ENCODE data around the gene ARHGAP1. TPM values are rescaled to one million over a fixed set of nuclear protein-coding genes. Genes with fewer than 3 reads are reported as not detected.
A peak's percentile ranks its signal among the peaks of the same experiment; 100 is the strongest.

ARHGAP1 gene
- total RNA-seq, 1 donor from 2014 or later, result 65.2 TPM

DNA sequence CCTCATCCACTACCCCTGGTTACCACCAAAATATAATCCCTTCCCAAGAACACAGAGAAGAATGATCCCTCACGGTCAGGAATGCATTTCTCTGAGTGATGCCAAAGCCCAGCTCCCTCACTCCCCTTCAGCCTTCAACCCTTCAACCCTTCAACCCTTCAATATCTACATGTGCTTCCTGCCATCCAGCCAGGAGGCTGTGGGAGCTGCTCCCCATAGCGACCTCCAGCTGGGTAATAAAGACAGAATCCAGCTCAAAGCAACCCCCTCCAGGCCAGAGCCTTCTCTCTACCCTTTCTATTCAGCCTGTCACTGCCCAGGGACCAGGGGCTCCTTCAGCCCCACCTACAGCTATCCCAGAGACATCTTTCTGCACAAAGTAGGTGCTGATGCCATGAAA is 2.7 kb downstream of the ARHGAP1 start:
- intact Hi-C loops (cut with micrococcal nuclease), result no loop called here
- ATAC-seq (no peak), DNase-seq (no peak)

DNA sequence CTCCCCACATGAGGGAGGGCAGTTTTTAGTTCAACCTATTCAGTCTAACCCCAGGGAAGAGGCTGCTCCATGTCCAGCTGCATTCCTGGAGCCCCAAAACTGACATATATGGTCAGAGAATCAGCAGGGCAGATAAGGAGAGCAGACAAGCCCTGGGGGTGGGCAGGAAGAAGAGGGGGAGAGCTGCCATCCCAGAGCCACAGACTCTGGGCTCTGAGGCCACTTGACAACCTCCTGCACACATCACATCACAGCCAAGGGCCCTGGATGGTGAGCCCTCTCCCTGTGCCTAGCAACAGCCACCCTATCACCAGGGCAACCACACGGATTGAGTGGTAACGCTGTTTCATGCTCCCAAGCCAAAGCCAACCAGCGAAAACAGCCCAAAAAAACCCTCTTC is 3.1 kb downstream of the ARHGAP1 start:
- DNase-seq, result no peak
- intact Hi-C loops (cut with micrococcal nuclease), result no loop called here
- peak; percentile 31 for ATAC-seq

- intact Hi-C loops (cut with micrococcal nuclease), result no loop called here
- ATAC-seq, result peak; percentile 68
Measured at GRCh38 chr11:46696212-46696558, 4.2 kb downstream of the ARHGAP1 start.

DNA sequence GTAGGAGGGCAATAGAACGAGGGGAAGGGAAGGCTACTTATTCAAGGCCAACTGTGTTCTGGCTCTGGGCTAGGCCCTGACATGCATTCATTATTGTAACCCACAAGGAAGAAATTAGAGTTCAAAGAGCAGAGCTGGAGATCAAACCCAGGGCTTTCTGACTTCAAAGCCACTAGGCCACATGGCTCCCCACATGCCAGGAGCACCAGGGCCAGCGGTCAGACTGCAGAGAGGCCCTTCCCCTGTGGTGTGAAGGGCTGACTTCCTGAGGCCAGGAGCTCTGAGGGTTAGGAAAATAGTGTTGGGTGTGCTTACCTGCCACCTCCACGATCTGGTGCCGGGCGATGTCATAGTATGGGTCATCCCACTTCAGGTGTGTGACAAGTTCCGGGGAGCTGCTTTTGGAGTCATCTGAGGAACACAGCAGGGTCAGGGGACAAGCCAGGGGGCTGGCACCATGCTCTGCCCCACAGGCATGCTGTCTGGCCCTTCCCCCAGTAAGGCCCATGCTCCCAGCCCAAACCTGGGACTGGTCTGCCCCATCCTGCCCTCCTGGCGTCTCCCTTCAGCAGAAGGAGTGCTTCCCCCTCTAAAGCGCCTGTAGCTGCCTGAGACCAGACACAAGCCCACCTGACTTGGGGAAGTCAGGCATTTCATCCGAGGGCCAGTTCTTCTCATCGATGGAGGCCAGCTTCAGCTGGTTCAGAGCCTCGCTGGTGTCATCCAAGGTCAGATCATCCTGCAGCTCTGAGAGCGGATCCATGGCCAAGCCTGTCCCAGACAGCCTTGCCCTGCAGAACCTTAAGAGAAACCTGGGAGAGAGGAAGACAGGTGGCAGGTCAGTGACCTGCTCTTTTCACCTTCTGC is 4.8 kb downstream of the ARHGAP1 start:
- ATAC-seq, result no peak

More at GRCh38 chr11:46696212-46696558, 4.2 kb downstream of the ARHGAP1 start:
- DNase-seq, result peak; percentile 89

GRCh38 chr11:46694607-46695006 is 5.8 kb downstream of the ARHGAP1 start:
- ATAC-seq, result no peak

More for the DNA sequence above, 4.8 kb downstream of the ARHGAP1 start:
- intact Hi-C loops (cut with micrococcal nuclease), result no loop called here
- no peak for DNase-seq

DNA sequence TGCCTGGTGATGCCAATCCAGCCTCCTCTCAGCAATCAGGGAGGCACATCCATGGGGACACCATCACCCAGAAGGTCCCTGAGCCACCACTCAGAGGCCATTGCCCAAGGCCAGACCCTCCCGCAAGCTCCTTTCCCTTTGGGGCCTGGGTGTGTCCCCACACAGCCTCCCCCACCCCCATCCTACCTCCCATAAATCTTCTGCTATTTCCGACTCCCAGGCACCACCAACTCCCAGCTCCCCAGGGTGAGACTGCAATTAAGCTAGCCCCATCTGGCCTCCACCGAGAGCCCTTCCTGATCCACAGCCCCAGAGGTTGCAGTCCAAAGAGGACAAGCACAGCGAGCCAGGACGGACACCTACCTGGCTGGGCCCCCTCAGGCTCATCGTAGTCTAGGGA is 6.3 kb downstream of the ARHGAP1 start:
- DNase-seq, result no peak
- ATAC-seq, result no peak
- intact Hi-C loops (cut with micrococcal nuclease), result no loop called here

More at GRCh38 chr11:46694607-46695006, 5.8 kb downstream of the ARHGAP1 start:
- intact Hi-C loops (cut with micrococcal nuclease), result no loop called here
- no peak for DNase-seq

DNA sequence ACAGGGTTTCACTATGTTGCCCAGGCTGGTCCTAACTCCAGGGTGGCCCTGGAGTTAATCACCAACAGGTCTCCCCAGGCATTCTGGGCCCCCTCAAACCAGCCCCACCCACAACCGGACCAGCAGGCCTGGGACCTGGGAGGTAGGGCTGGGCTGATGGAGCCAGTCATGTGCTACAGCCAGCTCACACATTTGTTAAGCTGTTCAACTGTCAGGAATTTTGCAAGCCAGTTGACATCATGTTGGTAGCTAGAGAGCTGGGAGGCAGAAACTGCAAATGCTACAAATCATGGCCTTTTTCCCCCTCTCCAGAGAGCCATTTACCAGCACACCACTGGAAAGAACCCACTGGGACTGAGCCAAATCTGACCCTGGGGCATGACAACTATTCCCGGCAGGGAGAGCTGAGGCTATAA is 6.8 kb downstream of the ARHGAP1 start:
- ATAC-seq (no peak), DNase-seq (no peak)
- intact Hi-C loops (cut with micrococcal nuclease), result no loop called here

DNA sequence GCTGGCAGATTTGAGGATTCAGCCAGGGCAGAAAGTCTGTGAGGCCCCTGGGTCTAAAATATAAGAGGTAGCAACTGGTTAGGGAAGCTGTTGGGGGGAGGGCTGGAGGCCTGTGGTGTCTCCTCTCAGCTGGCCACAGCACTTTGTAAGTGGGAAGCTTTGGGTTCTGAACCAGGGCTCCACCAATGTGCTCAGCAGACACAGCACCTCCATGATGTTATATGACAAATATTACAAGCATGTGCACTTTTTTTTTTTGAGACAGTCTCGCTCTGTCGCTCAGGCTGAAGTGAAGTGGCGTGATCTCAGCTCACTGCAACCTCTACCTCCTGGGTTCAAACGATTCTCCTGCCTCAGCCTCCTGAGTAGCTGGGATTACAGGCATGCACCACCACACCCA is 8.0 kb downstream of the ARHGAP1 start:
- ATAC-seq (no peak), DNase-seq (no peak)
- intact Hi-C loops (cut with micrococcal nuclease), result no loop called here

- ATAC-seq (no peak), DNase-seq (no peak)
- intact Hi-C loops (cut with micrococcal nuclease), result no loop called here
Measured at GRCh38 chr11:46690702-46691101, 9.7 kb downstream of the ARHGAP1 start.

GRCh38 chr11:46686886-46687795 is 13.3 kb downstream of the ARHGAP1 start:
- ATAC-seq (peak; percentile 49), DNase-seq (no peak)
- intact Hi-C loops (cut with micrococcal nuclease), result no loop called here

DNA sequence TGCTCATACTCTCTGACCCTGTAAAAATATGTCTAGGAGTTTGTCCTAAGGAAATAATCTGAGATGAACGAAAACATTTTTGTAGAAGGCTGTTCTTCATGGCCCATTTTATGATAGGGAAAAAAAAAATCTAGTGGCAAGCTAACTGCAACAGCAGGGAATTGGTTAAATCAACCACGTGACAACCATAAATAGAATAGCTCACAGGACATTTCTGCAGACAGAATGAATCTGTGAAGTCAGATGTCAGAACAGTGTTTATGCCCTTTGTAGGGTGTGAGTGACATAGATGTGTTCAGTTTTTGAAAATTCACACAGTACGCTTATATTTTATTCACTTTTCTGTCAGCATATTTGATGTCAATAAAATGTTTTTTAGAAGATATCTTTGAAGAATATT is 16.1 kb downstream of the ARHGAP1 start:
- intact Hi-C loops (cut with micrococcal nuclease), result no loop called here
- ATAC-seq (peak; percentile 71), DNase-seq (no peak)

DNA sequence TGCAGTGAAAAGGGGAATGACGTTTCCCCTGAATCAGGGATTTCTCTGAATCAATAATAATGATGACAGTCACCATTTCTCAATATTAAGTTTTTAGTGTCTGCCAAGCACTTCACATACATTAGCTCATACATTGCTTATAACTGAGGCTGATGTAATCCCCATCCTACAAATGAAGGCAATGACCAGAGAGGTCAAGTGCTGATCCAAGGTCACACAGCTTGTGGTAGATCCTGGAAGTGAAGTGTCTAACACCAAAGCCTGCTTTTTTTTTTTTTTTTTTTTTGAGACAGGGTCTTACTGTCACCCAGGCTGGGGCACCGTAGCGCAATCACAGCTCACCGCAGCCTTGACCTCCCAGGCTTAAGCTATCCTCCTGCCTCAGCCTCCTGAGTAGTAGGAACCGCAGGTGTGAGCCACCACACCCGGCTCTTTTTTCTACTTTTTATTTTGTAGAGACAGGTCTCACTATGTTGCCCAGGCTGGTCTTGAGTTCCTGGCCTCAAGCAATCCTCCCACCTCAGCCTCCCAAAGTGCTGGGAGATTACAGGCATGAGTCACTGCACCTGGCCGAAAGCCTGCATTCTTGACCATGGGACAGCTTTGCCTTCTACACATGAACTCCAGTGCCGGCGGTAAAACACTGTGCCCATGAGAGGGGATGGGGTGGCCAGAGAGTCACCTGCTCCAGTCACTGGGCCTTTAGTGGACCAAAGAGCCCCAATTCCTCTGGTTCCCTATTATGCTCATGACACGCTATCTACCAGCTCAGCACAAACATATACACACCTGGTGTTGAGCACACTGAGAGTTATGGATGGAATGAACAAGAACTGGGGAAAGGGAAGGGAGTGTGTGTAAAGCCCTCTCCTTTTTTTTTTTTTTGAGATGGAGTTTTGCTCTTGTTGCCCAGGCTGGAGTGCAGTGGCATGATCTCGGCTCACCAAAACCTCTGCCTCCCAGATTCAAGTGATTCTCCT is 17.4 kb downstream of the ARHGAP1 start:
- DNase-seq, result no peak
- intact Hi-C loops (cut with micrococcal nuclease), result no loop called here
- no peak for ATAC-seq

- DNase-seq (no peak), ATAC-seq (no peak)
- intact Hi-C loops (cut with micrococcal nuclease), result no loop called here
Measured at GRCh38 chr11:46681814-46682213, 18.6 kb downstream of the ARHGAP1 start.

DNA sequence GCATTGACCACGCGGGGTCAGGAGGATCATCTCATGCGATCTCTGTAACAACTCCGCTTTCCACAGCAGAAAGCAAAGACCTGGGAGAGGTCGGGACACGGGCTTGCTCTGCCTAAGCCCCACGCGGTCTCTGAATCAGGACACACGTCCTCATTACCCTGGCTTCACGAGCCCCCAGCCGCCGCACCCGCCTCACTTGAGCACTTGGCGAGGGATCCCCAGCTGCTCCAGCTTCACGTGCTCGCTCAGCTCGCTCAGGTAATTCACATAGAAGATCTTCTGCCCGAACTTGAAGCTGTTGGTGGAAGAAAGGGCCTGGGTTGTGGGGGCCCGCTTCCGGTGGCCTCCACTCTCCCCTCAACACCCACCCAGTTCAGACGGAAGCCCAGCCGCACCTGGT is 19.6 kb downstream of the ARHGAP1 start:
- ATAC-seq (no peak), DNase-seq (no peak)
- intact Hi-C loops (cut with micrococcal nuclease), result no loop called here

- intact Hi-C loops (cut with micrococcal nuclease), result no loop called here
- ATAC-seq (no peak), DNase-seq (no peak)
Measured at GRCh38 chr11:46680164-46680760, 20.2 kb downstream of the ARHGAP1 start.

GRCh38 chr11:46679241-46680163 is 20.9 kb downstream of the ARHGAP1 start:
- ATAC-seq (no peak), DNase-seq (no peak)
- intact Hi-C loops (cut with micrococcal nuclease), result no loop called here

DNA sequence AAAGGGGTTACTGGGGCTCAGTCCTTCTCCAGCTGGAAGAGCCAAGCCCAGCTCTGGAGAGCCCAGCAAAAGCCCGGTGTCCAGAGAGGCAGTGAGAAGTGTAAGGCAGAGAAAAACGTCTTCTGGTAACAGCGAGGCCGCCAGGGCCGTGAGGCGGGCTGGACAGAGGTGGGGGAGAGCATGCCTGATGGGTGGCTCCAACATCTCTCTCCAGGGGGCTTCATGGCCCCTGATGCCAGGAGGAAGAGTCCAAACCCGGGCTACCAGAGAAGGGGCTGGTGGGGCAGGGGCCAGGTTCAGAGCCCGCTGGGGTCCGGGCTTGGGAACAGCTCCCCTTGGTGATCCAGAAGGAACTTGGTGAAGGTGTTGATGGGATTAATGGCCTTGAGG is 21.7 kb downstream of the ARHGAP1 start:
- intact Hi-C loops (cut with micrococcal nuclease), result no loop called here
- DNase-seq (no peak), ATAC-seq (no peak)

Measured in left ventricle myocardium superior (tissue), 1 donor.